Astrocyte of the cerebellum (primary cell): ENCODE data around the gene MEGF6.

Experiments
- DNase-seq: peaks from one replicate; pipeline ENCODE4 v3.0.0-alpha.2; 2011; ENCODE audit warnings: low read depth
- H3K4me3 ChIP-seq: 2 replicates; pipeline ENCODE4 v1.5.1; 2011; ENCODE audit warnings: mild to moderate bottlenecking, low read depth, low read length, moderate library complexity
- in situ Hi-C: cut with HindIII; loops from 2 replicates; pipeline ENCODE4 v1.10.0; 2017; ENCODE audit warnings: low sequenced_read_pairs
- TF ChIP-seq, protein P1 (sequence below): IDR thresholded peaks from 2 replicates; pipeline ENCODE4 v1.5.1; 2012; ENCODE audit warnings: low read length, low read depth, moderate library complexity, mild to moderate bottlenecking; ENCODE audit errors: missing control alignments

Gene MEGF6

DNA sequence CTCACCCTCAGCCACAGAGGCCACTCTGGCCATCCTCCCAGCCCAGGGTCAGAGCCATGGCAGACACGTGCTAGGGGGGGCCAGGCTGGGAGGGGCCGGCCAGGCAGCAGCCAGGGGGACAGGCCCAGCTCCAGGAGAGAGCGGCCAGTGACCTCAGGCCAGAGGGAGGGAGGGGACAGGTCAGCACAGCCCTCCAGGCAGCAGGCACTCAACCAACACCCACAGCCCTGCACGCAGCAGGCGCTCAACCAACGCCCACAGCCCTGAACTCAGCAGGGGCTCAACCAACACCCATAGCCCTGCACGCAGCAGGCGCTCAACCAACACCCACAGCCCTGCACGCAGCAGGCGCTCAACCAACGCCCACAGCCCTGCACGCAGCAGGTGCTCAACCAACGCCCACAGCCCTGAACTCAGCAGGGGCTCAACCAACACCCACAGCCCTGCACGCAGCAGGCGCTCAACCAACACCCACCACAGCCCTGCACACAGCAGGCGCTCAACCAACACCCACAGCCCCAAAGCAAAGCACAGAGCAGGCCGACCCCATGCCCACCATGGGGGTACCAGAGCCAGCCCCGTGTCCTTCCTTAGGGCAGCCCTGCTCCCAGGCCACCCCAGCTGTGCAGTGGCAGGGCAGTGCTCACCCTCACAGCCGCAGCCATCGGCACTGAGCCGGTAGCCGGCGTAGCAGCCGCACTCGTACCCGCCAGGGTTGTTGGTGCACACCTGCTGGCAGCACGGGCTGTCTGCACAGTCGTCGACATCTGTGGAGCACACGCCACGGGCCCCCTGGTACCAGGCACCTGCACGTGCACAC is 101.0 kb downstream of the MEGF6 start:
- DNase-seq: no peak
- in situ Hi-C loops: no loop called here
- TF ChIP-seq, protein P1, sequence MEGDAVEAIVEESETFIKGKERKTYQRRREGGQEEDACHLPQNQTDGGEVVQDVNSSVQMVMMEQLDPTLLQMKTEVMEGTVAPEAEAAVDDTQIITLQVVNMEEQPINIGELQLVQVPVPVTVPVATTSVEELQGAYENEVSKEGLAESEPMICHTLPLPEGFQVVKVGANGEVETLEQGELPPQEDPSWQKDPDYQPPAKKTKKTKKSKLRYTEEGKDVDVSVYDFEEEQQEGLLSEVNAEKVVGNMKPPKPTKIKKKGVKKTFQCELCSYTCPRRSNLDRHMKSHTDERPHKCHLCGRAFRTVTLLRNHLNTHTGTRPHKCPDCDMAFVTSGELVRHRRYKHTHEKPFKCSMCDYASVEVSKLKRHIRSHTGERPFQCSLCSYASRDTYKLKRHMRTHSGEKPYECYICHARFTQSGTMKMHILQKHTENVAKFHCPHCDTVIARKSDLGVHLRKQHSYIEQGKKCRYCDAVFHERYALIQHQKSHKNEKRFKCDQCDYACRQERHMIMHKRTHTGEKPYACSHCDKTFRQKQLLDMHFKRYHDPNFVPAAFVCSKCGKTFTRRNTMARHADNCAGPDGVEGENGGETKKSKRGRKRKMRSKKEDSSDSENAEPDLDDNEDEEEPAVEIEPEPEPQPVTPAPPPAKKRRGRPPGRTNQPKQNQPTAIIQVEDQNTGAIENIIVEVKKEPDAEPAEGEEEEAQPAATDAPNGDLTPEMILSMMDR: no peak
- H3K4me3 ChIP-seq: no peak overlapping the region

DNA sequence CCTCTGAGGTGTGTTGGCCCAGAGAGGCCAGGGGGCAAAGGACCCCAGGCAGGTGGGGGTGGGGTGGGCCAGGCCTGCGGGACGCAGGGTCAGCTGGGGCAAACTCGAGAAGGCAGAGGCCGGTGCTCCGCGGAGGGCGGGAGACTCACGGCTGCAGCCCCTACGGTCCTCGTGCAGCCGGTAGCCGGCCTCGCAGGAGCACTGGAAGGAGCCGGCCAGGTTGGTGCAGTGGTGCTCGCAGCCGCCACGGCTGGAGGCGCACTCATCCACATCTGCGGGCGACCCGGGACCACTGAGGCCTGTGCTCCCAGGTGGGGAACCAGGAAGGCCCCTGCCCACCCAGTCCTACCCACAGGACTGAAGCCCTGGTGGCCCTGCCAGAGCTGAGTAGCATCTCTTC is 101.6 kb downstream of the MEGF6 start:
- H3K4me3 ChIP-seq: no peak overlapping the region
- DNase-seq: no peak
- TF ChIP-seq, protein P1: no peak
- in situ Hi-C loops: no loop called here

DNA sequence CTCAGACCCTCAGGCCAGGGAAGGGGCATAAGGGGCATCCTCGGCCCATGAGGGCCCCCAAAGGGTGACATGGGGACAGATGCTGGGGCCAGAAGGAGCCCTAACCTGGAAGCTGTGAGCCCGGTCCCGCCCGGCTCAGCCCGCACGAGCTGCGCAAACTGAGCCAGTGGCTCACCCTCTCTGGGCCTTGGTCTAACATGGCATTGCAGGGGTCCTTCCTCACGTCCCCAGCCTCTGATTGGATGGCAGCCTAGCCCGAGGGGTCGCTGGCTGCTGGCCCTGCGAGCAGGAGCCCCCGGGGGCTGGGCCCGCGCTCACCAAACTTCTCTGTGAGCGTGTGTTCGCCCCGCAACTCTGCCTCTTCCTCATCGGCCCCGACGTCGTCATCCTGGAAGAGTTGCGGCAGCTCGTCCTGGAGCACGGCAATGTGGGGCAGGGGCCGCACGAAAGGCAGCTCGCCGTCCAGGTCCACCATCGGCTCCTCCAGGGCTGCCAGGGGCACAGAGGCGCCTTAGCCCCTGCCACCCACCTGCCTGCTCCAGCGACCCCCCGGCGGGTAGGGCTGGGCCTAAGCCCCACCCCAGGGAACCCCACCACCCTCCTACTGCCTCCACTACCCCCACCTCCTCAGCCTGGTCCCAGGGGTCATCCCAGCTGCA is 102.4 kb downstream of the MEGF6 start:
- in situ Hi-C loops: no loop called here
- TF ChIP-seq, protein P1: no peak
- DNase-seq: no peak
- no peak overlapping the region for H3K4me3 ChIP-seq

DNA sequence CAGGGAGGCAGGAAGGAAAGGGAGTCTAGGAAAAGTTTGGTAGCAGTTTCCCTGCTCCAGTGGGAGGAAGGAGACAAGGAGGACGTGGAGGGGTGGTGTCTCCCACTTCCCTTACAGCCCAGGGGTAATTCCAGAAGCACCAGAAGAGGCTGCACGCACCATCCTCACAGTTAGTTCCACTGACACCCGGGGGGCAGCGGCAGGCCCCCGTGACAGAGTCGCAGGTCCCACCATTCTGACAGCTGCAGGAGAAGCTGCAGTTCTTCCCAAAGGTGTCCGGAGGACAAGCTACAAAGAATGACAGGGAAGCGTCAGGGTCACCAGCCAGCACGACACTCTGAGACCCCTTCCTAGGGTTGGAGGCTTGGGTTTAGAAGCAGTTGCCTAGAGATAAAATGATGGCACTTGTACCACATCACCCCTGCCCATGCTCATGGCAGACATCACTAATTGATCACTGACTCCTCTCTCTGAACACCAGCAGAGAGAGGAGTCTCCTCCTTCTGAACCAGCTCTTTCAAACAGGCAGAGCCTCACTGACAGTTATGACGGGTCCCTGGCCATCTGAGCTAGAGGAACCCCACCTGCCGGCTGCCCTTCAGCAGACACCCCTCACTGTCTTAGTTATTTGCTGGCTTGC is 103.6 kb downstream of the MEGF6 start:
- no peak for DNase-seq
- TF ChIP-seq, protein P1: no peak
- no peak overlapping the region for H3K4me3 ChIP-seq
- in situ Hi-C loops: no loop called here

DNA sequence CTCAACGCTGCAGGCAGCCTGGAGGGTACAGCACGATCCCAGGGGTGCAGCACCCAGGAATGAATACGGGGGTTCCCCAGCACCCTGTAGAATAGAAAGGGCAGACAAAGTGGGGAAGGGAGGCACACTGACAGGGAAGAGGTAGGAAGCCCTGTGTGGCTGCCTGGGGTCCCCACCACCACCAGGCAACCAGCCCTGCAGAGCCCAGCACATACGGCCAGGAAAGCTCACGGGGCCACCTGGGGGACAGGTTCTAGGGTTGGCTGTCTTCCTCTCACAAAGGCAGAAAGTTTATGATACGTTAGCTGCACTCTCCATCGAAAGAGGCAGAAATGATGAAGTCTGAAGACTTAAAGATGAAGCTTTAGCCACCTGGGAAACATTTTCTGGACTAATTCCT is 104.4 kb downstream of the MEGF6 start:
- TF ChIP-seq, protein P1: no peak

DNA sequence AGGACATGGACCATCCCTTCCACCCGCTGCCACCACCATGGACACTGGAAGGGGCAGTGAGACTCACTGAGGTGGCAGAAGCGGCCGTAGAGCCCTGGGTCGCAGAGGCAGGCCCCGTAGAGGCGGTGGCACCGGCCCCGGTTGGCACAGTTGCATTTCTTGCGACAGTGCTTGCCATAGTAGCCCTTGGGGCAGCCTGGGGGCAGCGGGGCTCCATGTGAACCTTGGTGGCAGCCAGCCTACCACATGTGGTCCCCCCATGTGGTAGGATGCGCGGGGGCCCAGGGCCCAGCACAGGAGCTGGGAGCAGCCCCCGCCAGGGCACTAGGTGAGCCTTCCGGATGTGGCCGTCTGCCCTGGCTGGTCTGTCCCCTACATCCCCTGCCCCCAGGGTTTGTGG is 105.3 kb downstream of the MEGF6 start:
- in situ Hi-C loops: no loop called here
- no peak overlapping the region for H3K4me3 ChIP-seq
- DNase-seq: no peak
- TF ChIP-seq, protein P1: no peak

More for the DNA sequence above, 104.4 kb downstream of the MEGF6 start:
- DNase-seq: no peak
- H3K4me3 ChIP-seq: no peak overlapping the region
- in situ Hi-C loops: no loop called here
